ENCODE measurements around the gene KLRD1. TPM values are rescaled to one million over a fixed set of nuclear protein-coding genes. Genes with fewer than 3 reads are reported as not detected.
"Not testable (repeated sequence)": the region's sequence is repeated elsewhere in the genome, so short reads cannot be mapped to it uniquely, and the experiment has no call there.

KLRD1 gene
- total RNA-seq, 1 donor from 2014 or later: not detected

GRCh38 chr12:10301103-10301502 is 6.6 kb upstream of the KLRD1 start:
- no peak for DNase-seq (ENCODE audit: low read depth)
- no peak overlapping the region for H3K4me3 ChIP-seq (ENCODE audit: low read depth, low read length)
- TF ChIP-seq CTCF (conservative IDR thresholded peaks at IDR 0.05; ENCODE audit: low read depth, low read length): no peak

GRCh38 chr12:10304161-10304574 is 3.5 kb upstream of the KLRD1 start:
- no peak for TF ChIP-seq CTCF (conservative IDR thresholded peaks at IDR 0.05; ENCODE audit: low read depth, low read length)
- H3K4me3 ChIP-seq (ENCODE audit: low read depth, low read length): no peak overlapping the region
- no peak for DNase-seq (ENCODE audit: low read depth)

- no peak for DNase-seq (ENCODE audit: low read depth)
- TF ChIP-seq CTCF (conservative IDR thresholded peaks at IDR 0.05; ENCODE audit: low read depth, low read length): no peak
- no peak overlapping the region for H3K4me3 ChIP-seq (ENCODE audit: low read depth, low read length)
These were observed 2.3 kb upstream of the KLRD1 start for GRCh38 chr12:10305411-10305810.

GRCh38 chr12:10310926-10311720 is 3.5 kb downstream of the KLRD1 start:
- TF ChIP-seq CTCF (conservative IDR thresholded peaks at IDR 0.05; ENCODE audit: low read depth, low read length): no peak
- H3K4me3 ChIP-seq (ENCODE audit: low read depth, low read length): no peak overlapping the region
- DNase-seq (ENCODE audit: low read depth): no peak

- no peak for DNase-seq (ENCODE audit: low read depth)
- TF ChIP-seq CTCF (conservative IDR thresholded peaks at IDR 0.05; ENCODE audit: low read depth, low read length): no peak
These were observed 11.7 kb downstream of the KLRD1 start for GRCh38 chr12:10319388-10319787.

GRCh38 chr12:10320643-10321042 is 13.0 kb downstream of the KLRD1 start:
- no peak overlapping the region for H3K4me3 ChIP-seq (ENCODE audit: low read depth, low read length)
- DNase-seq (ENCODE audit: low read depth): no peak
- TF ChIP-seq CTCF (conservative IDR thresholded peaks at IDR 0.05; ENCODE audit: low read depth, low read length): no peak

More at GRCh38 chr12:10319388-10319787, 11.7 kb downstream of the KLRD1 start:
- no peak overlapping the region for H3K4me3 ChIP-seq (ENCODE audit: low read depth, low read length)

GRCh38 chr12:10328691-10329090 is 21.0 kb downstream of the KLRD1 start:
- DNase-seq (ENCODE audit: low read depth); H3K4me3 ChIP-seq (ENCODE audit: low read depth, low read length): not testable (repeated sequence)
